ENCODE data around the gene RHCG. TPM values are rescaled to one million over a fixed set of nuclear protein-coding genes. Genes with fewer than 3 reads are reported as not detected.

Gene RHCG
- not detected in 2 replicates for total RNA-seq

GRCh38 chr15:89496155-89497098, at the start of gene RHCG:
RHCG (minus strand) TSS chr15:89496583; CDS start chr15:89496544, 39 bp downstream.
- DNase-seq (ENCODE audit: low read depth in 2 of 2) = peak; percentile 51 to 53

GRCh38 chr15:89543389-89543788, 47.0 kb upstream of the RHCG start:
- DNase-seq (ENCODE audit: low read depth in 2 of 2) = no peak

GRCh38 chr15:89542369-89542768, 46.0 kb upstream of the RHCG start:
- no peak for DNase-seq (ENCODE audit: low read depth in 2 of 2)

GRCh38 chr15:89539027-89539426, 42.6 kb upstream of the RHCG start:
- no peak for DNase-seq (ENCODE audit: low read depth in 2 of 2)

GRCh38 chr15:89533861-89534544, 37.6 kb upstream of the RHCG start:
- DNase-seq (ENCODE audit: low read depth in 2 of 2) = no peak

GRCh38 chr15:89531796-89532537, 35.6 kb upstream of the RHCG start:
- peak in 1 of 2 donors; percentile 17 for DNase-seq (ENCODE audit: low read depth in 2 of 2)

- DNase-seq (ENCODE audit: low read depth in 2 of 2) = no peak
Measured at GRCh38 chr15:89530976-89531375, 34.6 kb upstream of the RHCG start.

GRCh38 chr15:89528757-89529352, 32.5 kb upstream of the RHCG start:
- no peak for DNase-seq (ENCODE audit: low read depth in 2 of 2)

GRCh38 chr15:89526601-89527441, 30.4 kb upstream of the RHCG start:
- no peak for DNase-seq (ENCODE audit: low read depth in 2 of 2)

GRCh38 chr15:89526181-89526580, 29.8 kb upstream of the RHCG start:
- no peak for DNase-seq (ENCODE audit: low read depth in 2 of 2)

GRCh38 chr15:89524184-89524583, 27.8 kb upstream of the RHCG start:
- DNase-seq (ENCODE audit: low read depth in 2 of 2) = no peak

- no peak for DNase-seq (ENCODE audit: low read depth in 2 of 2)
Measured at GRCh38 chr15:89523101-89523500, 26.7 kb upstream of the RHCG start.

GRCh38 chr15:89521605-89522004, 25.2 kb upstream of the RHCG start:
- DNase-seq (ENCODE audit: low read depth in 2 of 2) = no peak

- no peak for DNase-seq (ENCODE audit: low read depth in 2 of 2)
Measured at GRCh38 chr15:89515477-89515876, 19.1 kb upstream of the RHCG start.

GRCh38 chr15:89514596-89515406, 18.4 kb upstream of the RHCG start:
- no peak for DNase-seq (ENCODE audit: low read depth in 2 of 2)

- no peak for DNase-seq (ENCODE audit: low read depth in 2 of 2)
Measured at GRCh38 chr15:89514186-89514585, 17.8 kb upstream of the RHCG start.

- no peak for DNase-seq (ENCODE audit: low read depth in 2 of 2)
Measured at GRCh38 chr15:89513284-89513683, 16.9 kb upstream of the RHCG start.

- DNase-seq (ENCODE audit: low read depth in 2 of 2) = no peak
Measured at GRCh38 chr15:89512631-89513030, 16.2 kb upstream of the RHCG start.

GRCh38 chr15:89506026-89506686, 9.8 kb upstream of the RHCG start:
- no peak for DNase-seq (ENCODE audit: low read depth in 2 of 2)
